ENCODE data around the gene BAD.
A peak's percentile ranks its signal among the peaks of the same experiment; 100 is the strongest.
"Not testable (repeated sequence)": the region's sequence is repeated elsewhere in the genome, so short reads cannot be mapped to it uniquely, and the experiment has no call there.

BAD gene

DNA sequence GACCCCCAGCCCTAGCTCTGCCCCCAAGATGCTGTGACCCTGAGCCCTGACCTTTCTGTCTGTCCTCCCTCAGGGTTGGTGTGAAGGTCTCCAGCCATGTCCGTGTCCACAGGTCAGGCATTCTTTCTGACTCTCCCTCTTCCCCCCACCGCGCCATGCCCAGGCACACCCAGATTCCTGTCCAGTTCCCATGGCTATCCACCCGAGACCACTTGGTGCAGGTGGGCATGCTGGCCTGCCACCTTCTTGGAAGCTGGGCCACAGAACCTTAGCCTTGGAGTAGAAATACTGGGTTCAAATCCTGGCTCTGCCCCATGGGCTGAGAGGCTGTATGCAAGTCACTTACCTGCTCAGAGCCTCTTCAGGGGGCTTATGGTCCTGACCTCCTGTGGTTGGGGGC lies 35.4 kb downstream of the BAD start:
- peaks cover 27% of the 10 kb centered on the region for H3K4me1 ChIP-seq (ENCODE audit: control insufficient read depth, insufficient read depth, low read length)
- H3K27me3 ChIP-seq (ENCODE audit: control insufficient read depth, insufficient read depth, low read length, poor library complexity, severe bottlenecking), result peaks cover 10% of the 10 kb centered on the region
- WGBS, 2 experiments, result 84 to 92% methylated on average over 4 of the region's 4 CpGs
- no peak overlapping the region for H3K27ac ChIP-seq (ENCODE audit: insufficient read depth, low read depth, low read length, poor library complexity, severe bottlenecking)
- H3K36me3 ChIP-seq (ENCODE audit: control insufficient read depth, insufficient read depth, low read length), result no peaks in the 10 kb centered on the region
- H3K9me3 ChIP-seq (ENCODE audit: control insufficient read depth, low read length), result no peaks in the 10 kb centered on the region
- no peak overlapping the region for H3K4me3 ChIP-seq (ENCODE audit: insufficient read depth, low read depth, low read length)

GRCh38 chr11:64248578-64248977 lies 35.9 kb downstream of the BAD start:
- Histone ChIP-seq H3K27me3 (ENCODE audit: control insufficient read depth, insufficient read depth, low read length, poor library complexity, severe bottlenecking) (peaks cover 10% of the 10 kb centered on the region), H3K4me3 (ENCODE audit: insufficient read depth, low read depth, low read length) (no peak overlapping the region), H3K4me1 (ENCODE audit: control insufficient read depth, insufficient read depth, low read length) (peaks cover 27% of the 10 kb centered on the region), H3K36me3 (ENCODE audit: control insufficient read depth, insufficient read depth, low read length) (peaks cover 1% of the 10 kb centered on the region), H3K9me3 (ENCODE audit: control insufficient read depth, low read length) (no peaks in the 10 kb centered on the region), H3K27ac (ENCODE audit: insufficient read depth, low read depth, low read length, poor library complexity, severe bottlenecking) (no peak overlapping the region)
- WGBS, 2 experiments, result 33 to 41% methylated on average over 7 of the region's 7 CpGs

- peaks cover 10% of the 10 kb centered on the region for H3K27me3 ChIP-seq (ENCODE audit: control insufficient read depth, insufficient read depth, low read length, poor library complexity, severe bottlenecking)
- 41% methylated on average over 31 of the region's 31 CpGs for WGBS, 2 experiments
- H3K27ac ChIP-seq (ENCODE audit: insufficient read depth, low read depth, low read length, poor library complexity, severe bottlenecking), result no peak overlapping the region
Measured at GRCh38 chr11:64247729-64248531, 36.5 kb downstream of the BAD start.

DNA sequence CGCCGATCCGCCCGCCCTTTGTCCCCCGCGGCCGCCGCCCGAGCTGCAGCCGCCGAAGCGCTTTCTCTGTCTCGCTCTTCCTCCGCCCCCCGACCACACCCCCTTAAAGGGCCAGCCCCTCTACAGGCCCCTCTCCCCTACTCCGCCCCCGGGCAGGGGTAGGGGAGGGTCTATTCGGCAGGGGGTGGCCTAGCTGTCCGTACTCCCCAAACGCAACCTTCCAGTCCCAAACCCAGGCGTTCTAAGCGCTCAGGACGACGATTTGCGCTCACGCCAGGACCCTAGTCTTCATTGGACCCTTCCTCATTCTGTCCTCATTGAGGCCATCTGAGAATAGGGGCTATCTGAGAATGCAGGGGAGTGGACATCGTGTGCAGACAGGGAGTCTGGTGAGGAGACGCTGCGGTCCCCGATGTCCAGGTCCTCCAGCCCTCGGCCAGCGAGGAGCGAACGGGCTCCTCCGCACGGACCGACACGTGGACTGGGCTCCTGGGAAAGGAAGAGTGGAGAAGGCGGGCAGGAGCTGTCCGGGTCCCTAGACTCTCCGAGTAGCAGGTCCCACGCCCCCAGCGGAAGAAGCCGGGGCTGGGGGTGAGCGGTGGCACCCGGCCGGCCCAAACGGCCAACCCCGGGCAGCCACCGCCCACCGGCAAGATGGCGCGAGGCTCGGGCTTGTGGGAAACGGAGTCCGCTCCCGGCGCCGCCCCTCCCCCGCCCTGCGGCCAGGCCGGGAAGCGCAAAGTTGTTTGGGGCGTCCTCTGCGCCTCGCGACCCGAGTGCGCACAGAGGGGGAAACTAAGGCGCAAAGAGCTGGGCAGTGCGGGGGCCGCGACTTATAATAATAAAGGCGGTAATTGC lies 37.4 kb downstream of the BAD start, which contains the start of gene PPP1R14B:
TSS of gene PPP1R14B (minus strand) at position 73 of the 858 bp plus-strand sequence. CDS start 270 bp downstream, outside the sequence.
- Histone ChIP-seq H3K27ac (ENCODE audit: insufficient read depth, low read depth, low read length, poor library complexity, severe bottlenecking) (peak within 1 kb of the TSS; percentile 86), H3K27me3 (ENCODE audit: control insufficient read depth, insufficient read depth, low read length, poor library complexity, severe bottlenecking) (peaks cover 10% of the 10 kb centered on the region), H3K36me3 (ENCODE audit: control insufficient read depth, insufficient read depth, low read length) (peaks cover 5% of the 10 kb centered on the region), H3K4me3 (ENCODE audit: insufficient read depth, low read depth, low read length) (peak within 1 kb of the TSS; percentile 77), H3K9me3 (ENCODE audit: control insufficient read depth, low read length) (no peaks in the 10 kb centered on the region), H3K4me1 (ENCODE audit: control insufficient read depth, insufficient read depth, low read length) (peaks cover 31% of the 10 kb centered on the region)
- WGBS, 2 experiments, result 0% methylated on average over 69 to 74 of the region's 74 CpGs

More at GRCh38 chr11:64247729-64248531, 36.5 kb downstream of the BAD start:
- H3K4me3 ChIP-seq (ENCODE audit: insufficient read depth, low read depth, low read length), result peak overlapping the region; percentile 77
- H3K9me3 ChIP-seq (ENCODE audit: control insufficient read depth, low read length), result no peaks in the 10 kb centered on the region
- H3K4me1 ChIP-seq (ENCODE audit: control insufficient read depth, insufficient read depth, low read length), result peaks cover 27% of the 10 kb centered on the region
- peaks cover 5% of the 10 kb centered on the region for H3K36me3 ChIP-seq (ENCODE audit: control insufficient read depth, insufficient read depth, low read length)

GRCh38 chr11:64246621-64246870 lies 37.9 kb downstream of the BAD start:
- WGBS, 2 experiments, result 0% methylated on average over 43 of the region's 43 CpGs
- not testable (repeated sequence) for H3K27ac ChIP-seq (ENCODE audit: insufficient read depth, low read depth, low read length, poor library complexity, severe bottlenecking)
- H3K4me3 ChIP-seq (ENCODE audit: insufficient read depth, low read depth, low read length), result peak overlapping the region; percentile 77

DNA sequence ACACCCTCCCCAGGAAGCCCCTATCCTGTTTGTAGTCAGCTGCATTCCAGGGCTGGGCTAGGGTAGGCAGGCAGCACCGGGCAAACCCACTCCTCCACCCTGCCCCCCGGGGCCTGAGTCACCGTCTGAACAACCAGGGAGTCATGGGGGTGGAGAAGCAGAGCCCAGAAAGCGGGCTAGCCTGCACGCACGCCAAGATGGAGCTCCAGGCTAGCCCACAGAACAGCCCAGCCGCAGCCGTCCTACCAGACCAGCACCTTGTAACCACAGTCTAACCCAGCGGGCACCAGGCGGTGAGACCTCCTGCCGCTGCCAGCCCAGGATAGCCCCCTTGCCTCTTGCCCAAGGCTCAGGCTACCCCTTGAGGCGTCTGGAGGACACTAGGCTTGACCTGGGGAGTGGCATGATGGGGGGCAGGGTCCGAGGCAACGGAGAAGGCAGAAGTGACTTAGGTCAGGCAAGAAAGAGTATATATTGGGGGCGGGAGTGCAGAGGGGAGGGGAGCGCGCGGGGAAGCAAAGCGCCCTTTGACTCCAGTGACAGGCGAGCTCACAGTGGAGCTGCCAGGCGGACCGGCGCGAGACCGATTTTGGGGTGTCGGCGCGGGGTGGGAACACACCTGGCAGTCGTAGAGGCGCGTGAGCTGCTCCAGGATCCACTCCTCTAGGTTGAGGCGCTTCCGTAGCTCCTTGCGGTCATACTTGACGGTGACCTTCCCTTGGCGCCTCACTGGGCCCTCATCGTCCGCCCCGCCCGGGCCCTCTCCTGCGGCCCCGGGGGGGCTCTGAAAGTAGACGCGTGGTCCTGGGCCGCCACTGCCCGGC lies 38.5 kb downstream of the BAD start:
- H3K4me3 ChIP-seq (ENCODE audit: insufficient read depth, low read depth, low read length), result peak overlapping the region; percentile 76
- peaks cover 5% of the 10 kb centered on the region for H3K36me3 ChIP-seq (ENCODE audit: control insufficient read depth, insufficient read depth, low read length)
- no peak overlapping the region for H3K27ac ChIP-seq (ENCODE audit: insufficient read depth, low read depth, low read length, poor library complexity, severe bottlenecking)
- no peaks in the 10 kb centered on the region for H3K9me3 ChIP-seq (ENCODE audit: control insufficient read depth, low read length)
- peaks cover 32% of the 10 kb centered on the region for H3K4me1 ChIP-seq (ENCODE audit: control insufficient read depth, insufficient read depth, low read length)
- 1% methylated on average over 46 of the region's 46 CpGs for WGBS, 2 experiments
- H3K27me3 ChIP-seq (ENCODE audit: control insufficient read depth, insufficient read depth, low read length, poor library complexity, severe bottlenecking), result peaks cover 10% of the 10 kb centered on the region

More at GRCh38 chr11:64246621-64246870, 37.9 kb downstream of the BAD start:
- Histone ChIP-seq H3K4me1 (ENCODE audit: control insufficient read depth, insufficient read depth, low read length) (peaks cover 32% of the 10 kb centered on the region), H3K27me3 (ENCODE audit: control insufficient read depth, insufficient read depth, low read length, poor library complexity, severe bottlenecking) (peaks cover 10% of the 10 kb centered on the region)
- not testable (repeated sequence) for H3K36me3 ChIP-seq (ENCODE audit: control insufficient read depth, insufficient read depth, low read length); H3K9me3 ChIP-seq (ENCODE audit: control insufficient read depth, low read length)

- H3K36me3 ChIP-seq (ENCODE audit: control insufficient read depth, insufficient read depth, low read length), result peaks cover 5% of the 10 kb centered on the region
- WGBS, 2 experiments, result 39 to 47% methylated on average over 4 to 6 of the region's 6 CpGs
- H3K9me3 ChIP-seq (ENCODE audit: control insufficient read depth, low read length), result no peaks in the 10 kb centered on the region
- peak overlapping the region; percentile 76 for H3K4me3 ChIP-seq (ENCODE audit: insufficient read depth, low read depth, low read length)
- H3K27ac ChIP-seq (ENCODE audit: insufficient read depth, low read depth, low read length, poor library complexity, severe bottlenecking), result no peak overlapping the region
- peaks cover 7% of the 10 kb centered on the region for H3K27me3 ChIP-seq (ENCODE audit: control insufficient read depth, insufficient read depth, low read length, poor library complexity, severe bottlenecking)
- peaks cover 26% of the 10 kb centered on the region for H3K4me1 ChIP-seq (ENCODE audit: control insufficient read depth, insufficient read depth, low read length)
Measured at GRCh38 chr11:64245401-64245796, 39.1 kb downstream of the BAD start.

- peaks cover 5% of the 10 kb centered on the region for H3K36me3 ChIP-seq (ENCODE audit: control insufficient read depth, insufficient read depth, low read length)
- H3K9me3 ChIP-seq (ENCODE audit: control insufficient read depth, low read length), result no peaks in the 10 kb centered on the region
- 80 to 85% methylated on average over 6 of the region's 6 CpGs for WGBS, 2 experiments
- H3K4me1 ChIP-seq (ENCODE audit: control insufficient read depth, insufficient read depth, low read length), result peaks cover 28% of the 10 kb centered on the region
- H3K4me3 ChIP-seq (ENCODE audit: insufficient read depth, low read depth, low read length), result peak overlapping the region; percentile 76
- peaks cover 7% of the 10 kb centered on the region for H3K27me3 ChIP-seq (ENCODE audit: control insufficient read depth, insufficient read depth, low read length, poor library complexity, severe bottlenecking)
- no peak overlapping the region for H3K27ac ChIP-seq (ENCODE audit: insufficient read depth, low read depth, low read length, poor library complexity, severe bottlenecking)
Measured at GRCh38 chr11:64244966-64245365, 39.5 kb downstream of the BAD start.

DNA sequence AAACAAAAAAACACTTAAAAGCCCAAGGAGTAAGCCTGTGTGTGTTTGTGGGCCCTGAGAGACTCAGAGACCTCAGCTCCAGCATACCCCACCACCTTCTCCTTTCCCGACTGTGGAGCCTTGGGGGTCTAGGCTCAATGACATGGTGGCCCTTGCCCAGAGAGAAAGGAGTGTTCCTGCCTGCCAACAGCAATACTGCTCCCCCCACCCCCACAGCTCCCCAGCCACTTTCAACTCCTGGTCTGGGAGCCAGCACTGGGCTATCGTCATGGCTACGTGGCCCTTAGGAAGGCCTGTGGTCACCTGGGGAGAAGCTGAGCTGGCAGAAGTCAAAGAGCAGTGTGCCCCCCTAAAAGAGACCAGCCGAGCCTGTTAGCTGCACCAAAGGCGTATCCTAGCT lies 40.4 kb downstream of the BAD start:
- 72 to 81% methylated on average over 5 of the region's 5 CpGs for WGBS, 2 experiments
- Histone ChIP-seq H3K9me3 (ENCODE audit: control insufficient read depth, low read length) (no peaks in the 10 kb centered on the region), H3K27ac (ENCODE audit: insufficient read depth, low read depth, low read length, poor library complexity, severe bottlenecking) (no peak overlapping the region), H3K27me3 (ENCODE audit: control insufficient read depth, insufficient read depth, low read length, poor library complexity, severe bottlenecking) (peaks cover 7% of the 10 kb centered on the region), H3K36me3 (ENCODE audit: control insufficient read depth, insufficient read depth, low read length) (peaks cover 5% of the 10 kb centered on the region), H3K4me3 (ENCODE audit: insufficient read depth, low read depth, low read length) (no peak overlapping the region), H3K4me1 (ENCODE audit: control insufficient read depth, insufficient read depth, low read length) (peaks cover 28% of the 10 kb centered on the region)

All from ectodermal cell (in vitro differentiated cells).